ENCODE results near the gene HDX. TPM values are rescaled to one million over a fixed set of nuclear protein-coding genes. Genes with fewer than 3 reads are reported as not detected.

HDX gene
- total and polyA plus RNA-seq, 2 of the 13 experiments (the other 11 are each of a cell fraction or from before 2014, with no cell fraction given): 0.20 TPM; not detected in 1

- FAIRE-seq: no peak
- no TSS peak for BruUV-seq (replicated peaks)
Observed at GRCh38 chrX:84335121-84335520, 167.1 kb downstream of the HDX start.

More at GRCh38 chrX:84335121-84335520, 167.1 kb downstream of the HDX start:
- no peaks in the 10 kb centered on the region for H3K9me3 ChIP-seq (ENCODE audit: low read length)
- WGBS (ENCODE audit: low lambda C conversion rate): 9% methylated on average over 1 of the region's 1 CpG
- no peaks in the 10 kb centered on the region for H3K27me3 ChIP-seq (ENCODE audit: control insufficient read depth in 1 of 2, insufficient read depth in 2 of 2, low read length in 2 of 2)
- H3K4me1 ChIP-seq (ENCODE audit: insufficient read depth, low read length): no peaks in the 10 kb centered on the region
- H3K9ac ChIP-seq (ENCODE audit: insufficient read depth, low read depth, low read length): no peak overlapping the region
- ATAC-seq (no peak), DNase-seq (ENCODE audit: low spot score) (no peak)
- no peak for TF ChIP-seq RAD21 (CRISPR knock-in tag; IDR thresholded peaks at IDR 0.05)
- no peak for TF ChIP-seq WIZ (CRISPR knock-in tag; IDR thresholded peaks at IDR 0.05)
- TF ChIP-seq SP1 (IDR thresholded peaks at IDR 0.05): no peak
- no peak for TF ChIP-seq SP1 (CRISPR knock-in tag; IDR thresholded peaks at IDR 0.05)
- TF ChIP-seq MLLT10 (CRISPR knock-in tag; IDR thresholded peaks at IDR 0.05): no peak
- no peak for TF ChIP-seq MLXIP (CRISPR knock-in tag; IDR thresholded peaks at IDR 0.05; ENCODE audit: borderline replicate concordance)
- no peak for TF ChIP-seq SSRP1 (CRISPR knock-in tag; IDR thresholded peaks at IDR 0.05)
- no peak for TF ChIP-seq SNAPC2 (CRISPR knock-in tag; IDR thresholded peaks at IDR 0.05)
- no peak for TF ChIP-seq HNF4G (IDR thresholded peaks at IDR 0.05; ENCODE audit: borderline replicate concordance, low read depth, low read length)
- no peak for TF ChIP-seq HNF4G (CRISPR knock-in tag; IDR thresholded peaks at IDR 0.05; ENCODE audit: borderline replicate concordance, low read depth)
- no peak for TF ChIP-seq FOXA1 (IDR thresholded peaks at IDR 0.05)
- TF ChIP-seq FOXA1 (CRISPR knock-in tag; IDR thresholded peaks at IDR 0.05): no peak
- TF ChIP-seq HOMEZ (CRISPR knock-in tag; IDR thresholded peaks at IDR 0.05; ENCODE audit: low read depth): no peak
- no peak for TF ChIP-seq NFKBIZ (CRISPR knock-in tag; IDR thresholded peaks at IDR 0.05)
- no peak for TF ChIP-seq KDM3A (CRISPR knock-in tag; IDR thresholded peaks at IDR 0.05; ENCODE audit: low read depth)
- TF ChIP-seq CBFB (CRISPR knock-in tag; IDR thresholded peaks at IDR 0.05): no peak
- no peak for TF ChIP-seq ZNF766 (CRISPR knock-in tag; IDR thresholded peaks at IDR 0.05; ENCODE audit: borderline replicate concordance)
- no peak overlapping the region for H3K27ac ChIP-seq (ENCODE audit: extremely low read length, insufficient read depth, low read length)
- H2AFZ ChIP-seq (ENCODE audit: low read length): no peak overlapping the region
- H3K79me2 ChIP-seq (ENCODE audit: insufficient read depth, low read length): no peaks in the 10 kb centered on the region
- in situ Hi-C loops (cut with HindIII; ENCODE audit: extremely low pct_ligation_motif_present, low pct_unique_long_range_greater_than_20kb): no loop called here
- H4K20me1 ChIP-seq (ENCODE audit: insufficient read depth, low read length): no peaks in the 10 kb centered on the region
- intact Hi-C loops (cut with micrococcal nuclease; ENCODE audit: unreplicated experiment): no loop called here
- no peaks in the 10 kb centered on the region for H3K36me3 ChIP-seq (replicated peaks in 1 of 2; ENCODE audit: control insufficient read depth in 1 of 2, insufficient read depth in 2 of 2, low read length in 2 of 2)
- ChIA-PET POLR2A (no interaction called here), CTCF (ENCODE audit: low intra/inter-chr PET ratio, low total read pairs) (no interaction called here)
- no peak overlapping the region for H3K4me2 ChIP-seq (ENCODE audit: low read depth, low read length)
- H3K4me3 ChIP-seq (replicated peaks in 1 of 3; ENCODE audit: insufficient read depth in 1 of 3, low read depth in 2 of 3, low read length in 3 of 3): no peak overlapping the region
